Skeletal muscle satellite cell (primary cell): ENCODE data around the gene KPNA3.
"Not testable (repeated sequence)": the region's sequence is repeated elsewhere in the genome, so short reads cannot be mapped to it uniquely, and the experiment has no call there.

Experiments
- H3K27me3 ChIP-seq: 2 replicates; pipeline ENCODE4 v1.7.0; 2013; ENCODE audit warnings: low read length; ENCODE audit not compliant: control insufficient read depth, insufficient read depth
- H3K36me3 ChIP-seq: 2 replicates; pipeline ENCODE4 v1.7.0; 2013; ENCODE audit warnings: mild to moderate bottlenecking, control low read depth, low read length; ENCODE audit not compliant: insufficient read depth
- H3K4me1 ChIP-seq: 2 replicates; pipeline ENCODE4 v1.7.0; 2013; ENCODE audit warnings: low read length; ENCODE audit not compliant: control insufficient read depth, insufficient read depth
- H3K4me2 ChIP-seq: 2 replicates; pipeline ENCODE4 v1.7.0; 2013; ENCODE audit warnings: mild to moderate bottlenecking, low read length
- H3K4me3 ChIP-seq: 2 replicates; pipeline ENCODE4 v1.7.0; 2013; ENCODE audit warnings: low read length
- H3K9ac ChIP-seq: 2 replicates; pipeline ENCODE4 v1.7.0; 2013; ENCODE audit warnings: mild to moderate bottlenecking, low read depth, low read length, moderate library complexity
- H3K9me3 ChIP-seq: replicated peaks from 2 replicates; pipeline ENCODE4 v1.7.0; 2013; ENCODE audit warnings: mild to moderate bottlenecking, control low read depth, low read length

KPNA3 gene

DNA sequence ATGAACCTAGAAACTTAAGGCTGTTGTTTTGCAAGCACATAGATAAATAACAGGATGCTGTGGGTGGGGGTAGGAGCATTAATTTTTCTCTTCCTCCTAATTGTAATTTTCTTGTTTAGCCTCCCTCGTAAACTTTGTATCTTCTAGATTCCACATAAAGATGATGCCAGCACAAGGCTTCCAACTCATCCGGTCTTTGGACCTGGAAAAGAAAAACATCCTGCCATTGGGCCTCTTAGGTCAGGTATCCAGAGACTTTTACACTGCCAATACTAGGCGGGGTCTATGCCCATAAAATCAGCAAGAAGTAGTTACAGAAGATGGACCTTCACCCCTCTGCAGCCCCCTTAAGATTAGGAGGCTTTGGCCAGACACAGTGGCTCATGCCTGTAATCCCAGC lies 35.4 kb upstream of the KPNA3 start:
- Histone ChIP-seq H3K36me3 (no peaks in the 10 kb centered on the region), H3K9ac (no peak overlapping the region), H3K4me1 (no peaks in the 10 kb centered on the region), H3K27me3 (peaks cover 15% of the 10 kb centered on the region), H3K4me3 (no peak overlapping the region), H3K4me2 (no peak overlapping the region), H3K9me3 (no peaks in the 10 kb centered on the region)

GRCh38 chr13:49827336-49827735 lies 34.9 kb upstream of the KPNA3 start:
- Histone ChIP-seq H3K4me2 (no peak overlapping the region), H3K27me3 (peaks cover 15% of the 10 kb centered on the region), H3K9ac (no peak overlapping the region), H3K4me1 (no peaks in the 10 kb centered on the region), H3K36me3 (no peaks in the 10 kb centered on the region), H3K9me3 (no peaks in the 10 kb centered on the region), H3K4me3 (no peak overlapping the region)

DNA sequence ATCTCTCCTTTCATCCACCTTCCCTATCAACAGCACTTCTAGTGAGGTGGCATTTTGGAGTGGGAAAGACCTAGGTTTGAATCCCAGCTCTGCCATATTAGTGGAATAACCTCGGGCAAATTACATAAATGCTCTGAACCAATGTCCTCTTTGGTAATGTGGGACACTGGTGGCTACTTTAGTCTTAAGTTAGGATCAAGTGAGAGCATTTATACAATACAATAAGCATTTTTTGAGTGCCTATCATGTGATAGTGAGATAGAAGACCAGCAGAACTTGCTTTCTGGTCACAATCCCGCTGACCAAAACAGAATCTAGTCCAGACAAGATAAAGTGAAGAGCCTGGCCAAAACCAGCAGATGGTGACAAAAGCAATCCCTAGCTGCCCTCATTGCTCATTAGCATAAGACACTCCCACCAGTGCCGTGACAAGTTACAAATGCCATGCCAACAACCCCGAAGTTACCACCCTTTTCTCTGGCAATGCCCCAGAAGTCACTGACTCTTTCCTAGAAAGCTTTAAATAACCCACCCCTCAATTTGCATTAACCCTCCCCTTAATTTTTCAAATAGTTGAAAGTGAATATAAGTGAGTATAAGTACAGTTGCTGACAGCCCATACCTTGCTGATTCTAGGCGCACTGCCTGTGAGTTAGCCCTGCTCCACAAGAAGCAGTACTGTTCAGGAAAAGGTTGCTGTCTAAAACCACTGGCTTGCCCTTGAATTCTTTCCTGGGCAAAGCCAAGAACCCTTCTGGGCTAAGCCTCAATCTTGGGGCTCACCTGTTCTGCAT lies 28.9 kb upstream of the KPNA3 start:
- Histone ChIP-seq H3K9ac (no peak overlapping the region), H3K4me2 (no peak overlapping the region), H3K4me3 (no peak overlapping the region), H3K9me3 (no peaks in the 10 kb centered on the region), H3K36me3 (no peaks in the 10 kb centered on the region), H3K4me1 (no peaks in the 10 kb centered on the region), H3K27me3 (peaks cover 14% of the 10 kb centered on the region)

GRCh38 chr13:49820591-49821215 lies 28.2 kb upstream of the KPNA3 start:
- no peak overlapping the region for H3K9ac ChIP-seq
- H3K36me3 ChIP-seq: no peaks in the 10 kb centered on the region

DNA sequence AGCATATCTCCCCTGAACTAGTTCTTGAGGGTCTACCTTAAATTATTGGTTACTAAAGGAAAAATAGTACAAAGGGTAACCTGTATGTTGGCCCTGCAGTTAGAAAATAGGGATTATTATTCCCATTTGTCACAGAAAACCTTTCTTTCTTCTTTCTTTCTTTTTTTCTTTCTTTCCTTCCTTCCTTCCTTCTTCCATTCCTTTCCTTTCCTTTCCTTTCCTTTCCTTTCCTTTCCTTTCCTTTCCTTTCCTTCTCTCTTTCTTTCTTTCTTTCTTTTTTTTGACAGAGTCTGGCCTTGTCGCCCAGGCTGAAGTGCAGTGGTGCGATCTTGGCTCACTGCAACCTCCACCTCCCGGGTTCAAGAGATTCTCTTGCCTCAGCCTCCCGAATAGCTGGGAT lies 23.6 kb upstream of the KPNA3 start:
- peaks cover 12% of the 10 kb centered on the region for H3K4me1 ChIP-seq
- H3K4me2 ChIP-seq, H3K27me3 ChIP-seq, H3K4me3 ChIP-seq, H3K36me3 ChIP-seq, H3K9ac ChIP-seq, H3K9me3 ChIP-seq: not testable (repeated sequence)

More at GRCh38 chr13:49820591-49821215, 28.2 kb upstream of the KPNA3 start:
- Histone ChIP-seq H3K9me3 (no peaks in the 10 kb centered on the region), H3K27me3 (peaks cover 14% of the 10 kb centered on the region), H3K4me2 (no peak overlapping the region), H3K4me1 (no peaks in the 10 kb centered on the region), H3K4me3 (no peak overlapping the region)

GRCh38 chr13:49814551-49815270 lies 22.2 kb upstream of the KPNA3 start:
- no peak overlapping the region for H3K9ac ChIP-seq
- peaks cover 20% of the 10 kb centered on the region for H3K4me1 ChIP-seq
- H3K4me3 ChIP-seq: no peak overlapping the region
- no peak overlapping the region for H3K4me2 ChIP-seq
- H3K36me3 ChIP-seq: no peaks in the 10 kb centered on the region
- H3K27me3 ChIP-seq: peaks cover 6% of the 10 kb centered on the region
- no peaks in the 10 kb centered on the region for H3K9me3 ChIP-seq

GRCh38 chr13:49812812-49813211 lies 20.3 kb upstream of the KPNA3 start:
- no peaks in the 10 kb centered on the region for H3K9me3 ChIP-seq
- no peak overlapping the region for H3K4me3 ChIP-seq
- H3K4me1 ChIP-seq: peaks cover 20% of the 10 kb centered on the region
- no peaks in the 10 kb centered on the region for H3K36me3 ChIP-seq
- no peak overlapping the region for H3K9ac ChIP-seq
- peaks cover 11% of the 10 kb centered on the region for H3K27me3 ChIP-seq
- H3K4me2 ChIP-seq: no peak overlapping the region

- Histone ChIP-seq H3K4me3 (no peak overlapping the region), H3K9ac (no peak overlapping the region), H3K36me3 (no peaks in the 10 kb centered on the region), H3K9me3 (no peaks in the 10 kb centered on the region), H3K4me1 (peaks cover 20% of the 10 kb centered on the region), H3K4me2 (peak overlapping the region; percentile 34), H3K27me3 (peaks cover 12% of the 10 kb centered on the region)
Observed at GRCh38 chr13:49811527-49811908, 19.0 kb upstream of the KPNA3 start.

- no peaks in the 10 kb centered on the region for H3K9me3 ChIP-seq
- no peak overlapping the region for H3K9ac ChIP-seq
- H3K36me3 ChIP-seq: no peaks in the 10 kb centered on the region
- H3K4me2 ChIP-seq: peak overlapping the region; percentile 34
- H3K4me3 ChIP-seq: no peak overlapping the region
- H3K4me1 ChIP-seq: peaks cover 23% of the 10 kb centered on the region
- peaks cover 12% of the 10 kb centered on the region for H3K27me3 ChIP-seq
Observed at GRCh38 chr13:49810567-49811526, 18.4 kb upstream of the KPNA3 start.

DNA sequence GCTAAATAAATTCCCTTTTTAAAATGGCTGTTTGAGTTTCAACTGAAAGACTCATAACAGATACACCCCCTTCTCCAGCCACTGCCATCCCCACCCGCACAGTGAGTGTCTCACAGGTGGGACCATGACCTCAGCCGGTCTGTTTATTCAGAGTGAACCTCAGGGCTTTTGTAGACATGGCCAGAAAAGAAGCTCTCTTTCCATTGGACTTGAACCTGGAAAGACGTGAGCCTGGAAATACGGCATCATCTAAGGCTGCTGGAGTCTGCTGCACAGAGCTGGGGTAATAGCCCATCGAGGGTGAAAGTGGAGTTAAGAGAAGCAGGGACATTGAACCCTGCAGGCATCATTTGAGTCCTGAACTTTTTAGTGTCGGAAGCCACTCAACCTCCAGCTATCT lies 15.2 kb upstream of the KPNA3 start:
- H3K9me3 ChIP-seq: no peaks in the 10 kb centered on the region
- no peak overlapping the region for H3K4me2 ChIP-seq
- no peaks in the 10 kb centered on the region for H3K36me3 ChIP-seq
- peaks cover 8% of the 10 kb centered on the region for H3K27me3 ChIP-seq
- H3K9ac ChIP-seq: no peak overlapping the region
- no peak overlapping the region for H3K4me3 ChIP-seq
- peaks cover 18% of the 10 kb centered on the region for H3K4me1 ChIP-seq

GRCh38 chr13:49806126-49806536 lies 13.6 kb upstream of the KPNA3 start:
- Histone ChIP-seq H3K4me2 (no peak overlapping the region), H3K4me3 (no peak overlapping the region), H3K27me3 (peaks cover 8% of the 10 kb centered on the region), H3K9ac (no peak overlapping the region), H3K9me3 (no peaks in the 10 kb centered on the region), H3K36me3 (no peaks in the 10 kb centered on the region), H3K4me1 (peaks cover 12% of the 10 kb centered on the region)
